ENCODE measurements around the gene ZNF28. TPM values are rescaled to one million over a fixed set of nuclear protein-coding genes. Genes with fewer than 3 reads are reported as not detected.
A peak's percentile ranks its signal among the peaks of the same experiment; 100 is the strongest.
"Not testable (repeated sequence)": the region's sequence is repeated elsewhere in the genome, so short reads cannot be mapped to it uniquely, and the experiment has no call there.

ZNF28 gene
- total RNA-seq, 2 experiments from 2014 or later: 15.7 to 17.9 TPM

GRCh38 chr19:52809801-52810200 lies 11.6 kb downstream of the ZNF28 start:
- H3K27ac ChIP-seq (ENCODE audit: low read depth, low read length, poor library complexity, severe bottlenecking): no peak overlapping the region
- H4K20me1 ChIP-seq (ENCODE audit: insufficient read depth, low read length): no peaks in the 10 kb centered on the region
- TF ChIP-seq CTCF (conservative IDR thresholded peaks at IDR 0.05; ENCODE audit: low read length) (no peak), EZH2phosphoT487 (IDR thresholded peaks at IDR 0.05; ENCODE audit: borderline replicate concordance, low read depth, low read length) (no peak)
- no peak overlapping the region for H3K4me3 ChIP-seq (ENCODE audit: low read depth, low read length, poor library complexity, severe bottlenecking)
- no peaks in the 10 kb centered on the region for H3K4me1 ChIP-seq (ENCODE audit: insufficient read depth, low read length, poor library complexity, severe bottlenecking)
- no peak overlapping the region for H3K4me2 ChIP-seq (ENCODE audit: low read length)
- no peaks in the 10 kb centered on the region for H3K9me3 ChIP-seq (ENCODE audit: low read length)
- CTCF ChIA-PET (ENCODE audit: unreplicated experiment): no interaction called here
- no peaks in the 10 kb centered on the region for H3K9me2 ChIP-seq (ENCODE audit: insufficient read depth, low read length)
- POLR2A ChIA-PET: interaction anchor here (0.5 kb wide), 1 partner anchor 245 kb away, joined by 3 read pairs; no protein-coding TSS in a partner anchor
- H3K79me2 ChIP-seq (ENCODE audit: insufficient read depth, low read depth, low read length): no peaks in the 10 kb centered on the region
- peaks cover 70% of the 10 kb centered on the region for H3K36me3 ChIP-seq (ENCODE audit: insufficient read depth, low read length)
- no peak for DNase-seq (ENCODE audit: low spot score)
- BruUV-seq (replicated peaks): no TSS peak
- no peak overlapping the region for H2AFZ ChIP-seq (ENCODE audit: low read length)
- intact Hi-C loops (cut with micrococcal nuclease; ENCODE audit: unreplicated experiment): no loop called here

- peaks cover 48% of the 10 kb centered on the region for H3K9me3 ChIP-seq (ENCODE audit: low read length)
- not testable (repeated sequence) for H4K20me1 ChIP-seq (ENCODE audit: insufficient read depth, low read length)
- TSS peak; percentile 51 for BruUV-seq (replicated peaks)
Measured at GRCh38 chr19:52799950-52800640, 21.3 kb downstream of the ZNF28 start.

GRCh38 chr19:52789440-52789839 lies 32.0 kb downstream of the ZNF28 start:
- Histone ChIP-seq H4K20me1 (ENCODE audit: insufficient read depth, low read length) (no peaks in the 10 kb centered on the region), H3K4me2 (ENCODE audit: low read length) (no peak overlapping the region), H3K4me1 (ENCODE audit: insufficient read depth, low read length, poor library complexity, severe bottlenecking) (no peaks in the 10 kb centered on the region), H3K9me2 (ENCODE audit: insufficient read depth, low read length) (no peaks in the 10 kb centered on the region), H3K9me3 (ENCODE audit: low read length) (no peaks in the 10 kb centered on the region), H3K36me3 (ENCODE audit: insufficient read depth, low read length) (no peaks in the 10 kb centered on the region), H3K4me3 (ENCODE audit: low read depth, low read length, poor library complexity, severe bottlenecking) (no peak overlapping the region), H2AFZ (ENCODE audit: low read length) (no peak overlapping the region), H3K27ac (ENCODE audit: low read depth, low read length, poor library complexity, severe bottlenecking) (no peak overlapping the region), H3K79me2 (ENCODE audit: insufficient read depth, low read depth, low read length) (no peaks in the 10 kb centered on the region)
- DNase-seq (ENCODE audit: low spot score): no peak
- TF ChIP-seq EZH2phosphoT487 (IDR thresholded peaks at IDR 0.05; ENCODE audit: borderline replicate concordance, low read depth, low read length) (no peak), CTCF (conservative IDR thresholded peaks at IDR 0.05; ENCODE audit: low read length) (no peak)
- no TSS peak for BruUV-seq (replicated peaks)
- POLR2A ChIA-PET: no interaction called here
- CTCF ChIA-PET (ENCODE audit: unreplicated experiment): no interaction called here
- intact Hi-C loops (cut with micrococcal nuclease; ENCODE audit: unreplicated experiment): no loop called here

More at GRCh38 chr19:52799950-52800640, 21.3 kb downstream of the ZNF28 start:
- H2AFZ ChIP-seq (ENCODE audit: low read length); H3K4me3 ChIP-seq (ENCODE audit: low read depth, low read length, poor library complexity, severe bottlenecking); H3K79me2 ChIP-seq (ENCODE audit: insufficient read depth, low read depth, low read length); H3K4me1 ChIP-seq (ENCODE audit: insufficient read depth, low read length, poor library complexity, severe bottlenecking); POLR2A ChIA-PET; CTCF ChIA-PET (ENCODE audit: unreplicated experiment); intact Hi-C loops (cut with micrococcal nuclease; ENCODE audit: unreplicated experiment); DNase-seq (ENCODE audit: low spot score); H3K27ac ChIP-seq (ENCODE audit: low read depth, low read length, poor library complexity, severe bottlenecking); H3K4me2 ChIP-seq (ENCODE audit: low read length); H3K9me2 ChIP-seq (ENCODE audit: insufficient read depth, low read length): not testable (repeated sequence)
- H3K36me3 ChIP-seq (ENCODE audit: insufficient read depth, low read length): peaks cover 90% of the 10 kb centered on the region

- H3K27ac ChIP-seq (ENCODE audit: low read depth, low read length, poor library complexity, severe bottlenecking); BruUV-seq (replicated peaks); H3K36me3 ChIP-seq (ENCODE audit: insufficient read depth, low read length); H3K9me2 ChIP-seq (ENCODE audit: insufficient read depth, low read length); H3K4me1 ChIP-seq (ENCODE audit: insufficient read depth, low read length, poor library complexity, severe bottlenecking); H4K20me1 ChIP-seq (ENCODE audit: insufficient read depth, low read length); intact Hi-C loops (cut with micrococcal nuclease; ENCODE audit: unreplicated experiment); H3K9me3 ChIP-seq (ENCODE audit: low read length); H3K79me2 ChIP-seq (ENCODE audit: insufficient read depth, low read depth, low read length); CTCF ChIA-PET (ENCODE audit: unreplicated experiment): not testable (repeated sequence)
- POLR2A ChIA-PET: interaction anchor here (0.6 kb wide), 1 partner anchor 142 kb away, joined by 3 read pairs; no protein-coding TSS in a partner anchor
- Histone ChIP-seq H3K4me3 (ENCODE audit: low read depth, low read length, poor library complexity, severe bottlenecking) (peak within 1 kb of the TSS; percentile 74), H2AFZ (ENCODE audit: low read length) (peak within 1 kb of the TSS; percentile 87; the same call in 1 of the 2 replicates), H3K4me2 (ENCODE audit: low read length) (peak within 1 kb of the TSS; percentile 75)
- DNase-seq (ENCODE audit: low spot score): peak; percentile 77
Measured at GRCh38 chr19:52786464-52787354, 34.7 kb downstream of the ZNF28 start, which contains the start of gene ZNF600. ZNF600 (minus strand) TSS chr19:52786791; CDS start chr19:52778888, 7,903 bp downstream.

All from OCI-LY7 (cell line).